Measurements from ENCODE around the gene PTGDR2. TPM values are rescaled to one million over a fixed set of nuclear protein-coding genes. Genes with fewer than 3 reads are reported as not detected.

The PTGDR2 gene
- total RNA-seq (0.62 TPM), polyA plus RNA-seq (ENCODE audit: insufficient read depth in 1 of 8, insufficient read length in 8 of 8, low replicate concordance in 1 of 8) (1 to 10 TPM in 1 of 8 donors, under 1 TPM in 7; 0.48 to 1.0 (median 0.76) TPM)
- long read RNA-seq, donor 1, result 0 reads
- long read RNA-seq, donor 2, result 0 reads
- long read RNA-seq, donor 3, result 0 reads
- long read RNA-seq, donor 4, result 0 reads
- long read RNA-seq, donor 5, partial matches to known transcripts, result 0 of 2 reads
- long read RNA-seq, donor 5, other reads (novel, unspliced or antisense), result 0 of 2 reads
- long read RNA-seq, donor 6, result 0 reads
- long read RNA-seq, donor 7, result 0 reads
- long read RNA-seq, donor 8, result 0 reads
- long read RNA-seq, donor 9, result 0 reads
- long read RNA-seq, donor 10, result 0 reads
- long read RNA-seq, donor 11, partial matches to known transcripts, result 0 of 1 reads
- long read RNA-seq, donor 11, other reads (novel, unspliced or antisense), result 0 of 1 reads

DNA sequence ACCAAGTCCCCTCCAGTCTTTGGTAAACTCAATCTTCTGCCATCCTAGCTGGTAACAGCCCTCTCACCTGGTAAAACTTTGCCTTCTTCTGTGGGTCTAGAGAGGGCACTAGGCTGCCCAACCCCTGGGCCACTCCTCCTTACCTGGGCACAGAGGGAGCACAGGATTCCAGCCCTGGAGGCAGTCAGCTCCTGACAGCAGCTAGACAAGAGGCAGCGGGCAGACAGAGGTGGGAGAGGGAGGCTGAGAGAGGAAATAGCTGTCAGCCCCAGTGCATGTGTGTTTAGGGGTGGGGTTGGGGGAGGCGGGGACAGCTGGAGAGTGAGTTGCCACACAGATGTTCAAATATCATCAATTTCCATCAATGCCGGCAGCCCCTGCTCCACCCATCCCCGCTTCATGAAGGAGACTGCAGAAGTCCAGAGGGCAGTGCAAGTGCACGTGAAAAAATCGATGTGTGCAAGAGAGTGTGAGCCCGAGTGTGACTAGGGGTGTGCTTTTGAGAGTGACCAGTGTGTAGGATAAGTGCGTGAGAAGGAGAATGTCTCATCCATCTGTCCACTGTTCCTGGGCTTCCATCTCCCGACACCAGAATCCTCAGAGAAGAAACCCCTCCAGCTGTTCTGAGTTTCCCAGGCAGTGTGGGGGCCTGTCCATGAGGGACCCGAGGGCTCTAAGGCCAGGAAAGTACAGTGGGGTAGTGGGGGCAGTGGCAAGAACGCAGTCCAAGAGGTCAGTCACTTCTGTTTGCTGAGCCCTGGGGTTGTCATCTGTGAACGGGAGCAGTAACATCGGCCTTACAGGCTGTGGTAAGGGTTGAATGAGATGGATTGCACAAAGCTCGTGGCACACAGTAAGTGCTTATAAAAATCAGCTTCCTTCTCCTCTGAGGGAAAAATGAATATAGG is at the start of gene PTGDR2:
Gene PTGDR2 (minus strand): TSS at position 225 of the 908 bp plus-strand sequence. CDS start 2,228 bp downstream, outside the sequence.
- Histone ChIP-seq H3K27me3 (ENCODE audit: control insufficient read depth, insufficient read depth, low read length) (no peaks in the 10 kb centered on the region), H3K27ac (ENCODE audit: low read length) (no peak within 1 kb of the TSS), H3K4me1 (ENCODE audit: control insufficient read depth, insufficient read depth, low read length) (peaks cover 15% of the 10 kb centered on the region), H3K36me3 (ENCODE audit: control insufficient read depth, insufficient read depth, low read length) (peaks cover 16% of the 10 kb centered on the region), H3K4me3 (ENCODE audit: low read length) (no peak within 1 kb of the TSS), H3K9me3 (replicated peaks; ENCODE audit: control insufficient read depth, low read depth, low read length) (no peaks in the 10 kb centered on the region)
- WGBS (ENCODE audit: insufficient coverage), result 40% methylated on average over 5 of the region's 14 CpGs
- no peak for DNase-seq

DNA sequence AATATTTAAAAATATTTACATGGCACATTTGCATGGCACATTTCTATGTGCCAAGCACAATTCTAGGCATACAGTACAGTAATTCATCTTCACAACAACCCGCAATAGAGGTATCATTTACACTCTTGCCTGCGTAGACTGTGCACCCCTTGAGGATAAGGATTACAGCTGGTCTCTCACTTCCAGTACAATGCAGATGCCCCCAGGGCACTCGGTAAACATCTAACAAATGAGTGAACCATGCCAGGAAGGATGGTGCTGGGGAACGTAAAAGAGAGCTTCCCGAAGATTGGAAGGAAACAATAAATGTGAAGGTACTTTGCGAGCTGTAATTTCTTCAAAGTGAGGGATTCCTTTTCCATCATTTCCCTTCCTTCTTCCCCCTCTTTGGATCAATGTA is 49.3 kb upstream of the PTGDR2 start:
- WGBS (ENCODE audit: insufficient coverage), result no CpG with 5 or more reads among the region's 6 CpGs
- no peak overlapping the region for H3K27ac ChIP-seq (ENCODE audit: low read length)
- H3K36me3 ChIP-seq (ENCODE audit: control insufficient read depth, insufficient read depth, low read length), result peaks cover 42% of the 10 kb centered on the region
- H3K27me3 ChIP-seq (ENCODE audit: control insufficient read depth, insufficient read depth, low read length), result peaks cover 2% of the 10 kb centered on the region
- DNase-seq, result no peak
- H3K4me1 ChIP-seq (ENCODE audit: control insufficient read depth, insufficient read depth, low read length), result peaks cover 16% of the 10 kb centered on the region
- no peaks in the 10 kb centered on the region for H3K9me3 ChIP-seq (replicated peaks; ENCODE audit: control insufficient read depth, low read depth, low read length)
- peak overlapping the region; percentile 89 for H3K4me3 ChIP-seq (ENCODE audit: low read length)

DNA sequence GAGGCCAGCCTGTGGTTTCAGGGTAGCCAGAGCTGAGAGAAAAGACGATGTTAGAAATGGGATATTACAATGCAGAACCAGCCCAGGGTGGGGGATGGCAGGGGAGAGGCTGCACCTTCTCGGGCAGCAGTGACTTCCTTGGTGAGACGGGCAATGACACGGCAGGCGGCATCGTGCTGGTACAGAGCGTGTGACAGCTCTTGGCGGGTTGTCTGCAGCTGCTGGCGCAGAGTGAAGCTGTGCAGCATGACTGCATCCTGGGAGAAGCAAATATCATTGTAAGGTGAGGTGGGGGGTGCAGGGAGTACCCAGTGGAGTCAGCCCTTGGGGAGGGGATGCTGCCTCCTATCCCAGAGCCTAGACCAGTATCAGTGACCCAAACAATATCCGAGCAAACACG is 46.9 kb upstream of the PTGDR2 start:
- peaks cover 16% of the 10 kb centered on the region for H3K4me1 ChIP-seq (ENCODE audit: control insufficient read depth, insufficient read depth, low read length)
- DNase-seq, result no peak

DNA sequence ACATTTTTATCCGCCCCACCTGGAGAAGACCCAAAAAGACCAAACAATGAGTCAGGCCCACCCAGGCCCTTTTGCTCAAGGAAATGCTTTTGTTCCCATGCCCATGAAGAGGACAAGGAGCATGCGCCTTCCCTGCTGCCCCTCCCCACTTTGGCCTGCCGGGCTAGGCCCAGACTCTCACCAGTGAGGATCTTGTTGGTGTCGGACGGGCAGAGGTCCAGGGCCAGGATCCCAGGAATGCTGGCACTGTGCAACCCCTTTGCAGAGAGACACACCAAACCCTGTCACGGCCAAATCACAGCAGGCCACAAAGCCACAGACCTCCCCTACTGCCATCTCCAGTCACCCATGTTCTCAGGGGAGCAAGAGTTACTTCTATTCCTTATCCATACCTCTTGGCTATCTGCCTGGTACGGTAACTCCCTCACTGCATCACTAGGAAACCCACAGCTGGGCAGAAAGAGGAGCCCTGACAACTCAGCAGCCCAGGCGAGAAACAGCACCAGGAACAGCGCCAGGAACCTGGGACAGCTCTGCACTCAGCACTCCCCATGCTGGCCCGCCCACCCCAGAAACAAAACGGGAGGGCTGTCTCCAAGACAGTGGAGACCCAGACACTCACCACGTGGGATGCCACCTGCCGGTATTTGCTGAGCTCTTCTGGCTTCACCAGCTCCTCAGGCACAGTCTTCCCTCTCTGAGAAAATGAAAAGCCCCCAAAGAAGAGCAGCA is 45.1 kb upstream of the PTGDR2 start:
- H3K36me3 ChIP-seq (ENCODE audit: control insufficient read depth, insufficient read depth, low read length), result peaks cover 79% of the 10 kb centered on the region
- no peaks in the 10 kb centered on the region for H3K9me3 ChIP-seq (replicated peaks; ENCODE audit: control insufficient read depth, low read depth, low read length)
- H3K27me3 ChIP-seq (ENCODE audit: control insufficient read depth, insufficient read depth, low read length), result no peaks in the 10 kb centered on the region
- 83% methylated on average over 5 of the region's 13 CpGs for WGBS (ENCODE audit: insufficient coverage)
- no peak for DNase-seq
- no peak overlapping the region for H3K4me3 ChIP-seq (ENCODE audit: low read length)
- H3K4me1 ChIP-seq (ENCODE audit: control insufficient read depth, insufficient read depth, low read length), result peaks cover 13% of the 10 kb centered on the region
- no peak overlapping the region for H3K27ac ChIP-seq (ENCODE audit: low read length)

More for the DNA sequence above, 46.9 kb upstream of the PTGDR2 start:
- Histone ChIP-seq H3K4me3 (ENCODE audit: low read length) (no peak overlapping the region), H3K27ac (ENCODE audit: low read length) (no peak overlapping the region), H3K36me3 (ENCODE audit: control insufficient read depth, insufficient read depth, low read length) (peaks cover 65% of the 10 kb centered on the region), H3K9me3 (replicated peaks; ENCODE audit: control insufficient read depth, low read depth, low read length) (no peaks in the 10 kb centered on the region), H3K27me3 (ENCODE audit: control insufficient read depth, insufficient read depth, low read length) (no peaks in the 10 kb centered on the region)
- 88% methylated on average over 11 of the region's 11 CpGs for WGBS (ENCODE audit: insufficient coverage)

DNA sequence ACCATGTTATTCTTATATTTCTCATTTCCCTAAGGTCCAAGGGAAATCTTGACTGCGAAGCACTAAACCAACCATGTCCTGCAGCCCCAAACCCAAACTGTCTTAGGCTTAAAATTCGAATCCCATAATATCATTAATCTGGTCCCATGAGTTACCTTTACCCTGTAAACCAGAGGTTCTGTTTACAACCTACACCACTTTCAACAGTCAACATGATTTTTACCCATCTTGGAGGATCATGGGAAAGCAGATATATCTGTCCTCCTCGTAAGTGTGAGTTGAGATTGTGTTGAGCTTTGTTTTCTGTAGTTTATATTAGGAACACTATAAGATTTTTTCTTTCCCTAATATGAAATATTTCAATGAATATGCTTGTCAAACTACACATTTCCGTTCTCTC is 44.2 kb upstream of the PTGDR2 start:
- no peak overlapping the region for H3K4me3 ChIP-seq (ENCODE audit: low read length)
- 56% methylated on average over 2 of the region's 4 CpGs for WGBS (ENCODE audit: insufficient coverage)
- no peak for DNase-seq
- peaks cover 4% of the 10 kb centered on the region for H3K4me1 ChIP-seq (ENCODE audit: control insufficient read depth, insufficient read depth, low read length)
- no peak overlapping the region for H3K27ac ChIP-seq (ENCODE audit: low read length)
- no peaks in the 10 kb centered on the region for H3K27me3 ChIP-seq (ENCODE audit: control insufficient read depth, insufficient read depth, low read length)
- H3K36me3 ChIP-seq (ENCODE audit: control insufficient read depth, insufficient read depth, low read length), result peaks cover 84% of the 10 kb centered on the region
- no peaks in the 10 kb centered on the region for H3K9me3 ChIP-seq (replicated peaks; ENCODE audit: control insufficient read depth, low read depth, low read length)

DNA sequence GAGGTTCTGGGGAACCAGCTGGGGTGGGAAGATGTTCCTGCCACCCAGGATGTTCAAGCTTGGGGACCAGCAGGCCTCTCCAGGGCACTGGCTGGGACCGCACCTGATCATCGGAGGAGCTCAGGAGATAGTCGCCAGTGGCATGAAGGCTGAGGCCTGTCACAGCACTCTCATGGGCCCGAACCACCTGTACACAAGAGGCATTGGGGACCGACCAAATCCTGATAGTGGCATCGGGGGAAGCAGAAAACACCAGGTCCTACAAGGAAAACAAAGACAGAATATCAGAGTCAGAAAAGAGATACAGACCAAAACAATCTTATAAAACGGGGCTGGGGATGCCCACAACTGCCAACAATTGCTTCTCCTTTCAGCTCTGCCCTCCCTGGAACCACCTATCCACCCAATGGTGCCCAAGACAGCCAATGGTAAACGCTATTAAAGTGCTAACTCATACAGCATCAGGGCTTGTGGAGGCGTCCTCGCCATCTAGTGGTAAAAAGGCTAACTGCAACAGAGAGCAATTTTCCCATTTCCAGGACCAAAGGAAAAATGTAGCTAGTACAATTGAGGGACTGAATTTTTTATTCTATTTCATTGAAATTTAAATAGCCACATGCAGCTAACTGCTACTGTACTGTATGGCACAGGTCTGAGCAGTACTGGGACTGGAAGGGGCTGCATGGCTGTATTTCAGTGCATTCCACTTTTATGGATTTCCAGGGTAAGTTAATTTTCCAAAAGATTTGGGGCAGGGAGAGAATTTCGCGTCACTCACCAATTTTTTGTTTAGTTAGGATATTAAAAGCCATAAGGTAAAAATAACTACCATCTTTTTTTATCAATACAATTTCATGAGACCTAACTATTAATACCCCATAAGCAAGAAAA is 43.5 kb upstream of the PTGDR2 start:
- WGBS (ENCODE audit: insufficient coverage), result 81% methylated on average over 7 of the region's 12 CpGs
- peak; percentile 75 for DNase-seq
- H3K27ac ChIP-seq (ENCODE audit: low read length), result no peak overlapping the region

DNA sequence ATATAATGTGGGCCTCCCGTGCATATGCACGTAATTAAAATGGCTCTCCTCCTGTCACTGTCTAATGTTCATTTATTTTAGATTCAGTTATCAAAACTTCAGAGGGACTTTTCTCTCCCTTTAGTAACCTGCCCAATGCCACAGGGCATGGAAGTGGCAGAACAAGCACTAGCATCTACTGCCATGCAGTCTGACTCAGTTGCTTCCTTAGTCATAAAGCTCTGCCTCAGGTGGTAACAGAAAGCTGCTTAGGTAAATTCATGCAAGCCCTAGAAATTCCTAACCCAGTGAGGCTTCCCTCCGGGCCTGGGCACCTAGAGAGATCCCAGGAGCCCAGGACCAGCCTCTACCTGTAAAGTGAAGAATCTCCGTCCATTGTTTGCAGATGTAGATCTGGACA is 41.7 kb upstream of the PTGDR2 start:
- WGBS (ENCODE audit: insufficient coverage), result 89% methylated on average over 2 of the region's 4 CpGs
- H3K36me3 ChIP-seq (ENCODE audit: control insufficient read depth, insufficient read depth, low read length), result peaks cover 89% of the 10 kb centered on the region

More for the DNA sequence above, 43.5 kb upstream of the PTGDR2 start:
- no peaks in the 10 kb centered on the region for H3K9me3 ChIP-seq (replicated peaks; ENCODE audit: control insufficient read depth, low read depth, low read length)
- no peaks in the 10 kb centered on the region for H3K4me1 ChIP-seq (ENCODE audit: control insufficient read depth, insufficient read depth, low read length)
- H3K4me3 ChIP-seq (ENCODE audit: low read length), result no peak overlapping the region
- H3K27me3 ChIP-seq (ENCODE audit: control insufficient read depth, insufficient read depth, low read length), result no peaks in the 10 kb centered on the region
- H3K36me3 ChIP-seq (ENCODE audit: control insufficient read depth, insufficient read depth, low read length), result peaks cover 88% of the 10 kb centered on the region

DNA sequence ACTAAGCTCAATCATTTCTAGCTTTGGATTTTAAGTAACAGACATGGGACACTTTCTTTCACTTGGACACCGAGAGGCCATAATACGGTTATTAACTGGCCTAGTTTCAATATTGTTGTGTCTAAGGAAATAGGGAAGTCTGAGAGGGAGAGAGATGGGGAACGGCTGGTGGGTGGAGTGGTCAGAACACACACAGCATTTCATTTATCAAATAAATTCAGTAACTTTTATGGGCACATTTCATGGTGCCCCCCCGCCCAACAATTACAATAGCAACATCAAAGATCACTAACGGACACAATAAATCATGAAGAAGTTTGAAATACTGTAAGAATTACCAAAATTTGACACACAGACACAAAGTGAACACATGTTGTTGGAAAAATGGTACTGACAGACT is 39.9 kb upstream of the PTGDR2 start:
- DNase-seq, result no peak
- H3K36me3 ChIP-seq (ENCODE audit: control insufficient read depth, insufficient read depth, low read length), result peaks cover 84% of the 10 kb centered on the region
- H3K27me3 ChIP-seq (ENCODE audit: control insufficient read depth, insufficient read depth, low read length), result no peaks in the 10 kb centered on the region
- no peak overlapping the region for H3K4me3 ChIP-seq (ENCODE audit: low read length)
- H3K9me3 ChIP-seq (replicated peaks; ENCODE audit: control insufficient read depth, low read depth, low read length), result no peaks in the 10 kb centered on the region
- no peaks in the 10 kb centered on the region for H3K4me1 ChIP-seq (ENCODE audit: control insufficient read depth, insufficient read depth, low read length)
- H3K27ac ChIP-seq (ENCODE audit: low read length), result no peak overlapping the region
- WGBS (ENCODE audit: insufficient coverage), result no CpG with 5 or more reads among the region's 5 CpGs

More for the DNA sequence above, 41.7 kb upstream of the PTGDR2 start:
- Histone ChIP-seq H3K27me3 (ENCODE audit: control insufficient read depth, insufficient read depth, low read length) (no peaks in the 10 kb centered on the region), H3K9me3 (replicated peaks; ENCODE audit: control insufficient read depth, low read depth, low read length) (no peaks in the 10 kb centered on the region), H3K4me1 (ENCODE audit: control insufficient read depth, insufficient read depth, low read length) (no peaks in the 10 kb centered on the region), H3K4me3 (ENCODE audit: low read length) (no peak overlapping the region), H3K27ac (ENCODE audit: low read length) (no peak overlapping the region)
- no peak for DNase-seq

DNA sequence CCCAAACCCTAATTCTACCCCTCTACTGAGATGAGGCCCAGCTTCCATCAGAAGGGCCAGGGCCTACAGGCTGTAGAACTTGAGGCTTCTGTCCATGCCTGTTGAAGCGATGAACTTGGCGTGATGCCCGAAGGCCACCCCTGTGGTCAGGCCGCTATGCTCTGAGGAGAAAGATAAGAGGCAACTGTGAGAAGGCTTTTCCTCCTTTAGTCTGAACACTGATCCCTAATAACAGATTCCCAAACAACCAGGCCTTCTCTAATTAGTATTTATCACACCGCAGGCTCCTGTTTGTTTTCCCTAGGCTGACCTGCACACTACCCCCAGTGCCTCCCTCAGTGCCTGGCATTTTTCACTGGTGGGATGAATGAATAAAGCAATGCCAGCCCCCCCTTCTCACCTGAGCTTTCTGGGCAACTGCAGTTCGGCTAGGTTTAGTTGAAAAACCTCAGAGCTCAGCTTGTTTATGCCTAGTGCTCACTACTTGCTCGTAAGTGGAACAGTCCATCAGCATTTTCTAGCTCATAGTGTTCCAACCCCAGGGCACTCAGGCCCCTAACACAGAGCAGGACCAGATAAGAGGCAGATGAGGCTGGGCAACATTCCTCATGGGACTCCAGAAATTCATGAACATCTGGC is 35.5 kb upstream of the PTGDR2 start:
- Histone ChIP-seq H3K9me3 (replicated peaks; ENCODE audit: control insufficient read depth, low read depth, low read length) (no peaks in the 10 kb centered on the region), H3K36me3 (ENCODE audit: control insufficient read depth, insufficient read depth, low read length) (peaks cover 66% of the 10 kb centered on the region)

More for the DNA sequence above, 35.5 kb upstream of the PTGDR2 start:
- DNase-seq, result no peak
- Histone ChIP-seq H3K4me1 (ENCODE audit: control insufficient read depth, insufficient read depth, low read length) (no peaks in the 10 kb centered on the region), H3K27me3 (ENCODE audit: control insufficient read depth, insufficient read depth, low read length) (no peaks in the 10 kb centered on the region), H3K4me3 (ENCODE audit: low read length) (no peak overlapping the region), H3K27ac (ENCODE audit: low read length) (no peak overlapping the region)
- 77% methylated on average over 3 of the region's 7 CpGs for WGBS (ENCODE audit: insufficient coverage)
